GM12892 (cell line): ENCODE measurements around the gene SNX6.

Source experiments
- POLR2A ChIP-seq: IDR thresholded peaks from 2 replicates; pipeline ENCODE4 v1.6.1; 2011; ENCODE audit warnings: low read depth, low read length, control low read depth
- TAF1 ChIP-seq: IDR thresholded peaks from 2 replicates; pipeline ENCODE4 v1.6.1; 2011; ENCODE audit warnings: low read depth, mild to moderate bottlenecking, control low read depth, low read length, borderline replicate concordance

- TF ChIP-seq POLR2A (no peak), TAF1 (no peak)
Observed at GRCh38 chr14:34562776-34563150, 67.2 kb downstream of the SNX6 start.
